22Rv1 (cell line): ENCODE results near the gene CLK4.
"Not testable (repeated sequence)": the region's sequence is repeated elsewhere in the genome, so short reads cannot be mapped to it uniquely, and the experiment has no call there.

ENCODE experiments used
- H3K27ac ChIP-seq: fragments of 450-650 bp; 2 replicates; pipeline ENCODE4 v1.5.1; 2017
- CTCF ChIP-seq: fragments of 450-650 bp; IDR thresholded peaks from 2 replicates; pipeline ENCODE4 v1.5.1; 2017; ENCODE audit warnings: mild to moderate bottlenecking
- ZFX ChIP-seq: fragments of 450-650 bp; IDR thresholded peaks from 2 replicates; pipeline ENCODE4 v1.6.1; 2017; ENCODE audit warnings: antibody characterized with exemption, borderline replicate concordance

The CLK4 gene

GRCh38 chr5:178587763-178588611, 38.9 kb downstream of the CLK4 start:
- H3K27ac ChIP-seq = no peak overlapping the region
- no peak for TF ChIP-seq ZFX
- no peak for TF ChIP-seq CTCF

- no peak overlapping the region for H3K27ac ChIP-seq
- TF ChIP-seq ZFX (no peak), CTCF (no peak)
Observed at GRCh38 chr5:178586396-178586795, 40.5 kb downstream of the CLK4 start.

GRCh38 chr5:178585421-178585820, 41.4 kb downstream of the CLK4 start:
- H3K27ac ChIP-seq = not testable (repeated sequence)

- no peak for TF ChIP-seq ZFX
- no peak overlapping the region for H3K27ac ChIP-seq
Observed at GRCh38 chr5:178583279-178583678, 43.6 kb downstream of the CLK4 start.

GRCh38 chr5:178582291-178582690, 44.6 kb downstream of the CLK4 start:
- H3K27ac ChIP-seq = no peak overlapping the region
- TF ChIP-seq ZFX (no peak), CTCF (no peak)

- TF ChIP-seq ZFX = no peak
- TF ChIP-seq CTCF = no peak
- no peak overlapping the region for H3K27ac ChIP-seq
Observed at GRCh38 chr5:178581621-178582020, 45.2 kb downstream of the CLK4 start.

GRCh38 chr5:178580271-178580955, 46.4 kb downstream of the CLK4 start:
- TF ChIP-seq CTCF = no peak
- TF ChIP-seq ZFX = no peak
- H3K27ac ChIP-seq = no peak overlapping the region

GRCh38 chr5:178577944-178578343, 48.9 kb downstream of the CLK4 start:
- TF ChIP-seq ZFX (no peak), CTCF (no peak)

More at GRCh38 chr5:178577944-178578343, 48.9 kb downstream of the CLK4 start:
- no peak overlapping the region for H3K27ac ChIP-seq
